Measurements from ENCODE around the gene HOXC11. TPM values are rescaled to one million over a fixed set of nuclear protein-coding genes. Genes with fewer than 3 reads are reported as not detected.

HOXC11 gene
- total RNA-seq, 4 donors from 2014 or later: not detected

- Histone ChIP-seq H3K27me3 (peaks cover 100% of the 10 kb centered on the region), H3K4me1 (peaks cover 0 to 3% (median 0%) of the 10 kb centered on the region in 4 donors), H3K27ac (no peak overlapping the region), H3K9me3 (no peaks in the 10 kb centered on the region), H3K4me3 (no peak overlapping the region), H3K36me3 (no peaks in the 10 kb centered on the region)
- in situ Hi-C loops (cut with MboI; ENCODE audit: low pct_ligation_motif_present in 1 of 4, low pct_unique_long_range_greater_than_20kb in 1 of 4, low sequenced_read_pairs in 3 of 4) (no loop called here), intact Hi-C loops (cut with DNase I; ENCODE audit: low total_unique reads) (no loop called here)
- DNase-seq: no peak
- no peak for TF ChIP-seq POLR2A (IDR thresholded peaks at IDR 0.05)
- TF ChIP-seq EP300 (IDR thresholded peaks at IDR 0.05; ENCODE audit: low read depth): no peak
- TF ChIP-seq POLR2AphosphoS5 (IDR thresholded peaks at IDR 0.05): no peak
- TF ChIP-seq CTCF (IDR thresholded peaks at IDR 0.05): no peak
- WGBS, 2 donors (ENCODE audit: low coverage in 1 of 2): 10 to 19% methylated on average over 7 to 30 of the region's 31 CpGs
These were observed 44.7 kb upstream of the HOXC11 start for GRCh38 chr12:53928054-53928835.

GRCh38 chr12:53929527-53929926 is 43.4 kb upstream of the HOXC11 start:
- Histone ChIP-seq H3K27ac (no peak overlapping the region), H3K4me1 (peaks cover 0 to 3% (median 0%) of the 10 kb centered on the region in 4 donors), H3K36me3 (no peaks in the 10 kb centered on the region), H3K9me3 (no peaks in the 10 kb centered on the region), H3K4me3 (no peak overlapping the region), H3K27me3 (peaks cover 100% of the 10 kb centered on the region)
- 24 to 25% methylated on average over 3 to 4 of the region's 4 CpGs for WGBS, 2 donors (ENCODE audit: low coverage in 1 of 2)
- intact Hi-C loops (cut with DNase I; ENCODE audit: low total_unique reads) (no loop called here), in situ Hi-C loops (cut with MboI; ENCODE audit: low pct_ligation_motif_present in 1 of 4, low pct_unique_long_range_greater_than_20kb in 1 of 4, low sequenced_read_pairs in 3 of 4) (no loop called here)
- TF ChIP-seq CTCF (IDR thresholded peaks at IDR 0.05) (no peak), EP300 (IDR thresholded peaks at IDR 0.05; ENCODE audit: low read depth) (no peak), POLR2AphosphoS5 (IDR thresholded peaks at IDR 0.05) (no peak), POLR2A (IDR thresholded peaks at IDR 0.05) (no peak)
- no peak for DNase-seq

- no peaks in the 10 kb centered on the region for H3K36me3 ChIP-seq
- 20 to 25% methylated on average over 1 to 30 of the region's 30 CpGs for WGBS, 2 donors (ENCODE audit: low coverage in 1 of 2)
- intact Hi-C loops (cut with DNase I; ENCODE audit: low total_unique reads) (no loop called here), in situ Hi-C loops (cut with MboI; ENCODE audit: low pct_ligation_motif_present in 1 of 4, low pct_unique_long_range_greater_than_20kb in 1 of 4, low sequenced_read_pairs in 3 of 4) (no loop called here)
- TF ChIP-seq CTCF (IDR thresholded peaks at IDR 0.05): no peak
- TF ChIP-seq EP300 (IDR thresholded peaks at IDR 0.05; ENCODE audit: low read depth): no peak
- no peak for TF ChIP-seq POLR2A (IDR thresholded peaks at IDR 0.05)
- TF ChIP-seq POLR2AphosphoS5 (IDR thresholded peaks at IDR 0.05): no peak
- no peak overlapping the region for H3K4me3 ChIP-seq
- no peak overlapping the region for H3K27ac ChIP-seq
- no peak for DNase-seq
- peaks cover 0 to 8% (median 1%) of the 10 kb centered on the region in 4 donors for H3K4me1 ChIP-seq
- peaks cover 100% of the 10 kb centered on the region for H3K27me3 ChIP-seq
- H3K9me3 ChIP-seq: no peaks in the 10 kb centered on the region
These were observed 42.2 kb upstream of the HOXC11 start for GRCh38 chr12:53930591-53931255.

- intact Hi-C loops (cut with DNase I; ENCODE audit: low total_unique reads) (no loop called here), in situ Hi-C loops (cut with MboI; ENCODE audit: low pct_ligation_motif_present in 1 of 4, low pct_unique_long_range_greater_than_20kb in 1 of 4, low sequenced_read_pairs in 3 of 4) (no loop called here)
- Histone ChIP-seq H3K36me3 (no peaks in the 10 kb centered on the region), H3K27ac (no peak overlapping the region), H3K9me3 (no peaks in the 10 kb centered on the region), H3K27me3 (peaks cover 100% of the 10 kb centered on the region), H3K4me1 (peaks cover 0 to 8% (median 1%) of the 10 kb centered on the region in 4 donors), H3K4me3 (no peak overlapping the region)
- DNase-seq: no peak
- WGBS, 2 donors (ENCODE audit: low coverage in 1 of 2): 36 to 50% methylated on average over 4 of the region's 4 CpGs
- TF ChIP-seq POLR2A (IDR thresholded peaks at IDR 0.05) (no peak), EP300 (IDR thresholded peaks at IDR 0.05; ENCODE audit: low read depth) (no peak), POLR2AphosphoS5 (IDR thresholded peaks at IDR 0.05) (no peak), CTCF (IDR thresholded peaks at IDR 0.05) (no peak)
These were observed 40.9 kb upstream of the HOXC11 start for GRCh38 chr12:53931844-53932581.

Measured in transverse colon (tissue), 4 donors.